ENCODE results near the gene GAL3ST3.
"Not testable (repeated sequence)": the region's sequence is repeated elsewhere in the genome, so short reads cannot be mapped to it uniquely, and the experiment has no call there.

Gene GAL3ST3

DNA sequence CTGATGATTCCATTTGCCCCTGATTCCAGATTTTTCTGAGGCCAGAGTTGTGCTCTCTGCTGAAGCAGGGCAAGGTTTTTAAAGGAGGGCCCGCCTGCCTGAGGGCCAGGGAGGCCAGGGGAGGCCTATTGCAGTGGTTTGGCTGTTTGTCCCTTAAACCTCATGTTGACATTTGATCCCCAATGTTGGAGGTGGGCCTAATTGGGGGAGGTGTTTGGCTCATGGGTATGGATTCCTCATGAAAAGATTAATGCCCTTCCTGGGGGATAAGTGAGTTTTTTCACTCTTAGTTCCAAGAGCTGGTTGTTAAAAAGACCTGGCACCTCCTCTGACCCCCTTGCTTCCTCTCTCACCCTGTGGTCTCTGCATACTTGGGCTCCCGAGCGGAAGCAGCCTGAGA is 9.2 kb downstream of the GAL3ST3 start:
- Mint-ChIP-seq H3K27ac (no peak overlapping the region), H3K4me1 (peaks cover 5% of the 10 kb centered on the region), H3K27me3 (peaks cover 9% of the 10 kb centered on the region), H3K4me3 (no peak overlapping the region), H3K9me3 (no peaks in the 10 kb centered on the region)
- DNase-seq (no peak), ATAC-seq (no peak)

DNA sequence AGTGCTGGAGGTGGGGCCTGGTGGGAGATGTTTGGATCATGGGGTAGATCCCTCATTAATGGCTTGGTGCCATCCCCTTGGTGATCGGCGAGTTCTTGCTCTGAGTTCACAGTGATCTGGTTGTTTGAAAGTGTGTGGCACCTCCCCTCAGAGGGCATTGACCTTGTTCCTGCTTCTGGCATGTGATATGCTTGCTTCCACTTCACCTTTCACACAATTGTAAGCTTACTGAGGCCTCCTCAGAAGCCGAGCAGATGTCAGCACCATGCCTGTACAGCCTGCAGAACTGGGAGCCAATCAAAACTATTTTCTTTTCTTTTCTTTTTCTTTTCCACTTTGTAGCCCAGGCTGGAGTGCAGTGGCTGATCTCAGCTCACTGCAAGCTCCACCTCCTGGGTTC is 11.6 kb downstream of the GAL3ST3 start:
- Mint-ChIP-seq H3K9me3 (no peaks in the 10 kb centered on the region), H3K27ac (no peak overlapping the region), H3K4me1 (no peaks in the 10 kb centered on the region), H3K4me3 (no peak overlapping the region), H3K27me3 (peaks cover 13% of the 10 kb centered on the region)
- no peak for DNase-seq
- no peak for ATAC-seq

DNA sequence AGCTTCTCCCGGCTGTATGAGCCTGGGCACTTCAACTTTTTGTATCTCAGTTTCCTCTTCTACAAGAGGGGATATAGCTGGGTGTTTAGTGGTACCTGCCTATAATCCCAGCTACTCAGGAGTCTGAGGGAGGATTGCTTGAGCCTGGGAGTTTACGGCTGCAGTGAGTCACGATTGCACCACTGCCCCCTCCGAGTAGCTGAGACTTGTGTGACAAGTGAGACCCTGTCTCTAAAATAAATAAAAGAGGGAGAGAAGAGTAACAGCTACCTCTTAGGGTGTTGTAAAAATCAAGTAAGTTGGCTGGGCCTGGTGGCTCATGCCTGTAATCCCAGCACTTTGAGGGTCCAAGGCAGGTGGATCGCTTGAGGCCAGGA is 12.6 kb downstream of the GAL3ST3 start:
- Mint-ChIP-seq H3K27ac (no peak overlapping the region), H3K4me3 (no peak overlapping the region)

DNA sequence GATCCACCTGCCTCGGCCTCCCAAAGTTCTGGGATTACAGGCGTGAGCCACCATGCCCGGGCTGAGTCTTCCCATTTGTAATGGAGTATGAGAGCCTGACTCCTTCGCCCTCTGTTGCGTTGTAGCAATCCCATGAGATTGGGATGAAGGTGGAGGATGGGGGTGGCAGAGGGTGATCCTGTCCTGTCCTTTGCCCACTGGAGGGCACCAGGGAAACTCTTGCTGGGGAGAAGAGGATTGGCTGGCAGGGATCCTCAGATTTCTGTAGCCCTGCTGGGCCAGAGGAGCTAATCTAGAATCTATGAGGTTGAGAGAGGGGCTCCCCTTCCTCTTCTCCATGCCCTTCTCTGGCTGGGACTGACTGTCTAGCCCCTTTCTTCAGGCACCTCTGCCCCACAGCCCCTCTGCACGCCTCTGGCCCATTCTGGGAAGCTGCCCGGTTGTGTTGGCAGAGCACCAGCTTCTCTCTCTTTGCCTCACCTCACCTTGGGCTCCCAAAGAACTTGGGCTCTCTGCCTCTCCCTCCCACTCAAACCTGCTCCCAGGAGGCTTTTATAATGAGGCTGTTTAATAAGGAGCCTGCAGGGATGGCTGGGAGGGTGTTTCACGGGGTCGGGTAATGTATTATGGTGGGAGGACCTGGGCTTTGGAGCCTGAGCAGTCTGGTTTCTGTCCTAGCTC is 13.2 kb downstream of the GAL3ST3 start:
- Mint-ChIP-seq H3K27ac (no peak overlapping the region), H3K4me3 (no peak overlapping the region), H3K9me3 (no peaks in the 10 kb centered on the region), H3K4me1 (no peaks in the 10 kb centered on the region), H3K27me3 (peaks cover 13% of the 10 kb centered on the region)
- ATAC-seq (no peak), DNase-seq (no peak)

More for the DNA sequence above, 12.6 kb downstream of the GAL3ST3 start:
- no peaks in the 10 kb centered on the region for H3K4me1 Mint-ChIP-seq
- peaks cover 13% of the 10 kb centered on the region for H3K27me3 Mint-ChIP-seq
- H3K9me3 Mint-ChIP-seq = no peaks in the 10 kb centered on the region
- DNase-seq (no peak), ATAC-seq (no peak)

DNA sequence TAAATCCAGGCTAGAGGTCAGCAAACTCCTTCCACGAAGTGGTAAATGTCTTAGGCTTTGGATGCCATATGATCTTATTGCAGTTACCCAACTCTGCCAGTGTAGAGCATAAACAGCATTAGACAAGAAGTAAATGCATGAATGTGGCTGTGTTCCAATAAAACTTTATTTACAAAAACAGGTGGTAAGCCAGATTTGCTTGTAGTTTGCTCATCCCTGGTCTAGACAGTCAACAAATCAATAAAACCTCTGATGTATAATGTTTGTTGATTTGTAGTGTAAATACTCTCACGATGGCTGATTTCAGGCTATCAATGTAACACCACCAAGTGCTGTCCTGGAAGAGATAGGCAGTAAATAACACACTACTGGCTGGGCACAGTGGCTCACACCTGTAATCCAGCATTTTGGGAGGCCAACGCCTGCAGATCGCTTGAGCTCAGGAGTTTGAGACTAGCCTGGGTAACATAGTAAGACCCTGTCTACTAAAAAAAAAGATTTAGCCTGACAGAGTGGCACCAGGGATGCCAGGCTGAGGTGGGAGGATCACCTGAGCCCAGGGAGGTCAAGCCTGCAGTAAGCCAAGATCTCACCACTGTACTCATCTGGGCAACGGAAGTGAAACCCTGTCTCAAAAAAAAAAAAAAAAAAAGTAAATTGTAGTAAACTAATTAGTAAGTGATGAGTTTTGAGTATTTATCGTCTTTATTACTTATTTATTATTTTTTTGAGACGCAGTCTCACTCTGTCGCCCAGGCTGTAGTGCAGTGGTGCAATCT is 15.8 kb downstream of the GAL3ST3 start:
- Mint-ChIP-seq H3K4me1 (no peaks in the 10 kb centered on the region), H3K27ac (no peak overlapping the region), H3K9me3 (no peaks in the 10 kb centered on the region), H3K27me3 (peaks cover 13% of the 10 kb centered on the region), H3K4me3 (no peak overlapping the region)
- DNase-seq (no peak), ATAC-seq (no peak)

DNA sequence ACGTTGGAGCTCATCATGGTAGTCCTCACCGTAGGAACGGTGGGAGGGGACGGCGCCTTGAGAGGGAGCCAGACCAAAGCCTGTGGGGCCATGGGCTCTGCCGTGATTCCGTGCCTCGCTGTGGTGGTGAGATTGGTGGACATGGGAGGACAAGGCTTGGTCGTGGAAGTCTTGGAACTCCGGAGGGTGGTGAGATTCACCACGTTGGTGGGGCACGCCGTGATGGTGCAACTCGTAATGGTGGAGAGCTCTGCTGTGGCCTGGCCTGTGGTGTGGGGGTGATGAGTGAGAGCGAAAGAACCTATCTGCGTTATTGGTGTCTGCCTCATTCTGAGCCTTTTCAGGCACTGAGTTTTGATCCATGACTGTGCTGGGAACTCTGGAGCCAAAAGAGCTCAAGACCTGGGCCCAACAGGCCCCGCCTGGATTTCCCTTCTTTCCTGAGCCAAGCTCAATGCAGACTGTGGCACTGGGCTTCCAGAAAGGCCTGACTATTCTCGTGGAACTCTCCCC is 22.9 kb downstream of the GAL3ST3 start, which contains the start of gene CATSPER1:
CATSPER1 (minus strand) TSS at position 463 of the 513 bp plus-strand sequence; CDS start at position 363, 100 bp downstream.
- peaks cover 18% of the 10 kb centered on the region for H3K4me1 Mint-ChIP-seq
- no peaks in the 10 kb centered on the region for H3K9me3 Mint-ChIP-seq
- H3K4me3 Mint-ChIP-seq = no peak within 1 kb of the TSS
- ATAC-seq (no peak), DNase-seq (no peak)
- H3K27me3 Mint-ChIP-seq = peaks cover 28% of the 10 kb centered on the region
- H3K27ac Mint-ChIP-seq = no peak within 1 kb of the TSS

DNA sequence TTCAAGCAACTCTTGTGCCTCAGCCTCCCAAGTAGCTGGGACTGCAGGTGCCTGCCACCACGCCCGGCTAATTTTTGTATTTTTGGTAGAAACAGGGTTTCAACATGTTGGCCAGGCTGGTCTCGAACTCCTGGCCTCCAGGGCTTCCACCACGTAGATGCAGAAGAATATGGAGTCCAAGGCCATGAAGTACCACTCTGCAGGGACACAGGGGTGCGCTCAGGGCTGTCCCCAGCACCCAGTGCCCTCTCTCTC is 25.8 kb downstream of the GAL3ST3 start:
- H3K27ac Mint-ChIP-seq, H3K4me3 Mint-ChIP-seq, DNase-seq, H3K9me3 Mint-ChIP-seq, ATAC-seq: not testable (repeated sequence)
- peaks cover 33% of the 10 kb centered on the region for H3K4me1 Mint-ChIP-seq
- H3K27me3 Mint-ChIP-seq = peaks cover 28% of the 10 kb centered on the region

DNA sequence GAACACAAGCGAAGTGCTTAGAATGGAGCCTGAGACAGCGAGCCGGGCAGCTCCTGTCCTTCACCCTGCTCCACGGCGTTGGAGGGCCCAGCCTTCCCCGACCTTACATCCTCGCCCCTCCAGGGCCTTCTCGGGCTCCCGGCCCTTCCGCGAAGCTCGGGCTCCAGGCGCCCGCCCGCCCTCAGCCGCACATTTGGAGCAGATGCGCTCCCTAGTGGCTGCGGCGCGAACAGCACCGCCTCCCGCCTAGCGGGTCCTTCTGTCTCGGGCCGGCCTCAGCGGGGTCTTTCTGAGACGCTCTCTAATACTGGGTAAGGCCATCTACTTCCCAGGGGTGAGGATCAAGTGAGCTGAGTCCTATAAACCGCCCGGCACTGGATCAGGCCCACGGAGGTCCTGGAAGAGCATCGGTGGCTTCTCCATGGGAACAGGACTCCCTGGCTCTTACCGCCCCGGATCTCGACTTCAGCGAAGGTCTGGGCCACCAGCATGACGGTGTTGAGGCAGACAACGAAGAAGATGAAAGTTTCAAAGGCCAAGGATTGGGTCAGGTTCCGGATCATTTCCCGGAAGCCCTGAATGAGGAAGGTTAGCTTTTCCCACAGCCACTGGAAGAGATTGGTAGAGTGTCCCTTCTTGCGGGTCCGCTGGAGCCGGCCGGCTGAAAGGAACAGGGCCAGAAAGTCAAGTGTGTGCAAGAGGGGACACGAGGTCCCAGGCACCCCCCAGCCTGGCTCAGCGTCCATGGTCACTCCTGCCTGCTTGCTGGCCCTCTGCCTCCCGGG is 26.4 kb downstream of the GAL3ST3 start:
- H3K4me1 Mint-ChIP-seq = peaks cover 35% of the 10 kb centered on the region
- H3K27me3 Mint-ChIP-seq = peaks cover 28% of the 10 kb centered on the region
- no peaks in the 10 kb centered on the region for H3K9me3 Mint-ChIP-seq
- H3K27ac Mint-ChIP-seq = peak overlapping the region in 1 of 2 donors; percentile 40
- ATAC-seq (peak; percentile 89), DNase-seq (peak; percentile 81 to 85)
- peak overlapping the region; percentile 61 to 69 for H3K4me3 Mint-ChIP-seq

DNA sequence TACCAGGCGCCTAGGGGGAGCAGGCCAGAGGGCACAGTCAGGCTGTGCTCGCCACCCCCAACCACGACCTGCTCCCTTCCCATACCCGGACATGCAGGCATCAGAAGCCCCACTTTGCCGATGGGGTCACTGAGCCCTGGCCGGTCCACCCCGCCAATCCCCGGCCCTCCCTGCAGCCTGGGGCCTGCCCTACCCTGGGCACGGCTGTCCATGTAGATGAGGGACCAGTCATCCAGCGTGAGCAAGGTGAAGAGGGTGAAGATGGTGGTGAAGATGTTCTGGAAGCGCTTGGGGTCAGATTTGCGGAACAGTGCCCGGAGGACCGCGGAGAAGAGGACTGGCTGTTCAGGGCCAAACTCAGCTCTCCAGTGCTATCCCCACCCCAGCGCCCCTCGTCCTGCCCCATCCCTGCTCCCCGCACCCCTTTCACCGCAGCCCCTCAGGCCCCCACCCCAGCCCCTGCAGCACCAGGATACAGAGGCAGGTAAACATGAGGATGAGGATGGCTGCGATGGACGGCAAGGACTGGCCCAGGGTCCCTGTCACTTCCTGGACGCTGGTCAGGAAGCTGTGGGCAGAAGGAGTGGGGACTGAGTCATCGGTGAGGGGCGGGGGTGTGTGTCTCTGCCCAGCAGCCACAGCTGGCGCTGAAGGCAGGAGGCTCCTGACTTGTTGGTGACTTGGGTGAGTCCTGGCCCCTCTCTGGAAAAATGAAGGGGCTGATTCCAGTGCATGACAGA is 28.2 kb downstream of the GAL3ST3 start:
- Mint-ChIP-seq H3K4me3 (no peak overlapping the region), H3K27me3 (peaks cover 28% of the 10 kb centered on the region), H3K27ac (peak overlapping the region in 1 of 2 donors; percentile 22), H3K9me3 (no peaks in the 10 kb centered on the region), H3K4me1 (peaks cover 41% of the 10 kb centered on the region)
- DNase-seq (peak in 1 of 2 donors; percentile 36), ATAC-seq (peak; percentile 44)

DNA sequence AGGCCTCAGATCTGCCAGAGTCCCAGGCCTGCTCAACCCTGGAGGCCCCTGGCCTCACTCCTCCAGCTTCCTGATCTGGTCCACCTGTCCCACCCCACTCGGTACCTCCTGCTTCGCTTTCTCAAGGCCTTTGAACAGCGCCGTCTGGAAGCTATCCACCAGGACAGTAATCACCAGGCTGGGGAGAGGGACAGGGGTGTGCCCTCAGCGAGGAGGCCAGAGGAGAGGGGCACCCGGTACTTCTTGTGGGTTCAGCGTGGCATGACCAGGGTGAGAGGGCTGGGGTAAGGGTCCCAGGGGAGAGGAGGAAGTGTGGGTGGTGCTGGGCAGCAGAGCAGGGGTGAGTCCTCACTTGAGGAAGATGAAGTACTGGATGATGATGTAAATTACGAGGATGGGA is 28.7 kb downstream of the GAL3ST3 start:
- Mint-ChIP-seq H3K4me1 (peaks cover 41% of the 10 kb centered on the region), H3K4me3 (no peak overlapping the region), H3K9me3 (no peaks in the 10 kb centered on the region), H3K27ac (peak overlapping the region in 1 of 2 donors; percentile 66), H3K27me3 (peaks cover 28% of the 10 kb centered on the region)
- ATAC-seq (no peak), DNase-seq (no peak)

DNA sequence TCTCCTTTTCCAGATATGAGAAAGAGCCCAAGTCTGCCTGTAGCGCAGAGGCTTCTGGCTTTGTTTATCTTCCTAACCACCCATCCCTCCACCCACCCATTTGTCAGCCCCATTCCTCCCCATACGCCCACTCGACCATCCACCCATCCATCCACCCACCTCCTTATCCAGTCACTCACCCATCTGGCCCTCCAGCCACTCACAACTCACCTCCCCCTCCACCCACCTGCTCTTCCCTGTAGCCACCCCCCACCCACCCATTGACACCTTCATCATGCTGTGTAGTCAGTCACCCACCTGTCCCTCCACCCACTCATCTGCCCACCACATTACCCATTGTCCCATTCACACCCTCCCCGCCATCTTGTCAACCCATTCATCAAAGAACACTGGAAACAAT is 31.6 kb downstream of the GAL3ST3 start:
- ATAC-seq (no peak), DNase-seq (no peak)
- Mint-ChIP-seq H3K27me3 (peaks cover 34% of the 10 kb centered on the region), H3K27ac (no peak overlapping the region), H3K4me1 (peaks cover 36% of the 10 kb centered on the region), H3K9me3 (no peaks in the 10 kb centered on the region), H3K4me3 (no peak overlapping the region)

DNA sequence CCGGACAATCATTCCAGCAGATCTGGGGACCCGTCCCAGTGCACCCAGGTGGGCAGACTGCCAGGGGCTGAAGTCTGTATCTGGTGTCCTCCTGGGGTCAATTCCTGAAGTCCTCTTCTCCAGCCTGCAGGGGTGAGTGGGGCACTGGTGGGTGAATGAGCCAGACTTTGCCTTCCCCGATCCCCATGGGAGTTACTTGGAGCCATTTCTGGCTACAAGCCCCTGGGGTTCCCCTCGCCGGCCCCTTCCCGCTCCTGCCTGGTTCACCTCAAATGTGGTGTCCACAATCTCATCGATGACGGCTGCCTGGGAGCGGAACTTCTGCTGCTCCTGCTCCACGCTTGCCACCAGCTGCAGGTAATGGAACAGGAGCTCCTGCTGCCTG is 32.2 kb downstream of the GAL3ST3 start:
- DNase-seq (no peak), ATAC-seq (no peak)
- Mint-ChIP-seq H3K4me3 (no peak overlapping the region), H3K9me3 (no peaks in the 10 kb centered on the region), H3K27ac (no peak overlapping the region), H3K27me3 (peaks cover 36% of the 10 kb centered on the region), H3K4me1 (peaks cover 36% of the 10 kb centered on the region)

DNA sequence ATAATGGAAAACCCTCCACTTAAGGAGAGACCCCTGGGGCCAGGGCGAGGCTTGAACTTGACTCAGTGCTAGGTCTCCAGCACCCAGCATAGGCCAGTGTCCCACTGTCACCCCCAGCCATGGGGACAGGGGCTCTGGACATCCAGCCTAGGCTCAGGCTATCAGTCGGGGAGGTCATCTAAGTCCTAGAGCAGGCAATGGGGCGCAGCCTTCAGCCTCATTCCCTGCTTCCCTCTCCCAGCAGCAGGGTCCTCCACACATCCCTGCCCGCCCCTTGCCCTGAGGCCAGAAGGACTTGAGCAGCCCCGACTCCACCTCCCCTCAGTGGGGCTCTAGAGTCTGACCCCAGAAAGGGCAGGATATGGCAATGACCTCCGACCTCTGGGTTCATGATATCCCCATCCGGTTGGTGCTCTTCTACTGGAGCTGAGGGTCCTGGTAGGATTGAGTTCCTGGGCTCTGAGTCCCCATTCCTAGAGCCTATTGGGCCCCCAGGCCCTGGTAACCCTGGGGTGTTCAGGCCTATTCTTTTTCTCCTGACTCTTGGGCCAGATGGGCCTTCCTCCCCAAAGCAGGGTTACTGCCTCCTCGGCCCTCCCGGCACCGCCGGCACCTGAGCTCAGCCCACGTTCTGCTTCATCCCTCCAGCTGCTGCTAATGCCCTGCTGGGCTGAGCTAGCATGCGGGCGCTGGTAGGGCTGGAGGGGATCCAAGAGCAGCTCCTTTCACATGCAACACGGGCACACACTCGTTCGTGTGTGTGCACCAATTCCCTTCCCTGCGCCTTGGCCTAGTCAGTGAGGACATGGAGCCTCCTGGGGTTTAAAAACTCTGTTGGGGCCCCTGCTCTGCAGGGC is 32.8 kb downstream of the GAL3ST3 start:
- Mint-ChIP-seq H3K4me1 (peaks cover 35% of the 10 kb centered on the region), H3K27ac (peak overlapping the region in 1 of 2 donors; percentile 84), H3K4me3 (no peak overlapping the region), H3K27me3 (peaks cover 36% of the 10 kb centered on the region), H3K9me3 (no peaks in the 10 kb centered on the region)
- no peak for DNase-seq
- no peak for ATAC-seq

DNA sequence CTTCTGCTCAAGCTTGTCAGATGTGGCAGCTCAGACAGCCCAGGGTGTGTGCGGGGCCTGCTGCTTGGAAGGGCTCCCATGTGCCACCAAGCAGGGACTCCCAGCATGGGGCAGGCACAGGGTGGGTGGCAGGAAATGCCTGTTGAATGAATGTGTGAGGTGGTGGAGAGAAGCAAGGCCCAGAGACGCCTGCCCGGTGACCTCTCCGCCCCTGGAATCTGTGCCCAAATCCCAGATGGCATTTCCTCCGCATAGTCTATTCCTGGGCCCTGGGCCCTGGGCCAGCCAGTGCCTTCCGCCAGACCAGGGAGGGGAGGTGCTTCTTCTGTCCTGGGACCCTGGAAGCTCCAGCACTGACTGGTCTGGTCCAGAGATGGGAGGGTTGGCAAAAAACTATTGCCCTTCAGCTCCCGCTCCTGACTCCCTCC is 33.5 kb downstream of the GAL3ST3 start:
- peaks cover 36% of the 10 kb centered on the region for H3K27me3 Mint-ChIP-seq
- DNase-seq (no peak), ATAC-seq (no peak)
- peaks cover 28% of the 10 kb centered on the region for H3K4me1 Mint-ChIP-seq
- H3K4me3 Mint-ChIP-seq = no peak overlapping the region
- H3K27ac Mint-ChIP-seq = no peak overlapping the region
- no peaks in the 10 kb centered on the region for H3K9me3 Mint-ChIP-seq

Data from stimulated activated naive CD8-positive, alpha-beta T cell treated with anti-CD3 and anti-CD28 coated beads, Interleukin-15, amount 100 ng/mL, for 72 hours (primary cell).